Measurements from ENCODE around the gene GNAZ. TPM values are rescaled to one million over a fixed set of nuclear protein-coding genes. Genes with fewer than 3 reads are reported as not detected.

GNAZ gene
- total RNA-seq, 1 experiment from 2014 or later, result 33.0 TPM

DNA sequence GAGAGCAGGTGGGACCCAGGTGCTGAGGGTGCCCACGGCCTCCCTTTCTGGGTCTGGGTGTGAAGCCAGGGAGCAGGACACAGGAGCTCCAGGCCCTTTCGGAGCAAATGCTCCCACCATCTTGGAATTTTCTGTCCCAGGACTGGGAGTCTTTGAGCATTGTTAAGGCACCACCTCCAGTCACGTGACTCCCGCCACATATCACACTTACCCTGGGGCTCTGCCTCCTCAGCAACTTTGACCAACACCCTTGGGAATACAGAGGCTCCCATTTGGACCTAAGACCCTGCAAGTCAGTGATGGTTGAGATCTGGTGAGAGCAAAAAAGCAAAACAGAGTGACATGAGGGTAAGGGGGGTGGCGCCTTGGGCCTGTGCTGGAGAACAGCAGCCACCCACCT is 35.6 kb downstream of the GNAZ start:
- H3K4me1 ChIP-seq (ENCODE audit: low read length), result no peaks in the 10 kb centered on the region; the same call in 1 of the 2 replicates
- H3K27me3 ChIP-seq (ENCODE audit: low read length), result no peaks in the 10 kb centered on the region
- no peaks in the 10 kb centered on the region for H3K36me3 ChIP-seq (ENCODE audit: insufficient read depth, low read length)
- no peak overlapping the region for H3K27ac ChIP-seq (ENCODE audit: low read length)
- no peak overlapping the region for H3K4me3 ChIP-seq (ENCODE audit: low read length)
- DNase-seq, result no peak
- no peaks in the 10 kb centered on the region for H3K9me2 ChIP-seq (replicated peaks; ENCODE audit: insufficient read depth, low read length)
- no peak overlapping the region for H2AFZ ChIP-seq (ENCODE audit: low read length)
- H3K4me2 ChIP-seq (ENCODE audit: low read depth, low read length, poor library complexity, severe bottlenecking), result no peak overlapping the region
- H4K20me1 ChIP-seq (ENCODE audit: insufficient read depth, low read depth, low read length), result no peaks in the 10 kb centered on the region
- no peak overlapping the region for H3K9ac ChIP-seq (ENCODE audit: low read length)
- H3K79me2 ChIP-seq (ENCODE audit: low read length), result no peaks in the 10 kb centered on the region
- no peaks in the 10 kb centered on the region for H3K9me3 ChIP-seq (ENCODE audit: low read length)

DNA sequence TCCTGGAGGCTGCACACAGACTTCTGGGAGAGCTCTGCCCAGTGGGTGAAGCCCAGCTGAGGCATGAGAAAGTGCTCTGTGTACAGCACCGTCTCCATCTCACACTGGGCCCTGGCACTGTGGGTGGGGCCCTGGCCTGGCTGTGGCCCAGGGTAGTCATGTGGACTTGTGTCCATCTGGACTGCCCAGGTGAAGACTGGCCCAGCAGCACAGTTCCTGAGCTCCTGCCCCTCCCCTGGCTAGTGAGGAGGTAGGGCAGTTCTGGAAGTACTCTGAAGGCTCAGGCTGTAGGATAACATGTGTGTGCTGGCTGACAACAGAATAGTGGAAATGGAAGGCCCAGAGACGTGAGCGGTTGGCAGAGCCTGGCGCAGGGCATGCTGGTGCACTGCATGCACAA is 36.0 kb downstream of the GNAZ start:
- Histone ChIP-seq H3K79me2 (ENCODE audit: low read length) (no peaks in the 10 kb centered on the region), H3K36me3 (ENCODE audit: insufficient read depth, low read length) (no peaks in the 10 kb centered on the region), H2AFZ (ENCODE audit: low read length) (no peak overlapping the region), H3K9me2 (replicated peaks; ENCODE audit: insufficient read depth, low read length) (no peaks in the 10 kb centered on the region), H3K9ac (ENCODE audit: low read length) (no peak overlapping the region), H3K4me2 (ENCODE audit: low read depth, low read length, poor library complexity, severe bottlenecking) (no peak overlapping the region), H4K20me1 (ENCODE audit: insufficient read depth, low read depth, low read length) (no peaks in the 10 kb centered on the region), H3K4me3 (ENCODE audit: low read length) (no peak overlapping the region), H3K27me3 (ENCODE audit: low read length) (no peaks in the 10 kb centered on the region), H3K27ac (ENCODE audit: low read length) (no peak overlapping the region), H3K9me3 (ENCODE audit: low read length) (no peaks in the 10 kb centered on the region), H3K4me1 (ENCODE audit: low read length) (peaks cover under 1% of the 10 kb centered on the region)
- no peak for DNase-seq

DNA sequence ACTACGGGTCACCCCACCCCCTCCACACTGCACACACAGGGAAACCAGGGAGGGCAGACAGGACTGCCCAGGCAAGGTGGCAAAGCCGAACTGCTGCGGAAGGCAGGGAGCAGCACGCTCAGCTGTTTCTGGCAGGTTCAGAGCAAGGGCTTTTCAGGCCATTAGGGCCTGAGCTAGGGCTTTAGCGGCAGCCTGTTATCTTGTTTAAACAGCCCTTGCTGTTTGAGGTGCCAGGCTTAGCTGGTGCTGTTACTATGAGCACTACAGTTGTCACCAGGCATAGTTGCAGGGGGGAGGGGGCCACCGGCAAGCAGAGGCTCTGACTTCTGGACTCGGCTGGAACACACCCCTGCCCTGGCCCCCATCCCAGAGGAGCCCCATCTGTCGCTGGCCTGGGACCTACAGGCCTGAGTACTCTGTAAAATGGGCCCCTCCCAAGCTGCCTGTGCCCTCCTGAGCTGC is 36.6 kb downstream of the GNAZ start:
- H4K20me1 ChIP-seq (ENCODE audit: insufficient read depth, low read depth, low read length), result no peaks in the 10 kb centered on the region
- no peak overlapping the region for H3K27ac ChIP-seq (ENCODE audit: low read length)
- H3K9me2 ChIP-seq (replicated peaks; ENCODE audit: insufficient read depth, low read length), result no peaks in the 10 kb centered on the region
- no peaks in the 10 kb centered on the region for H3K79me2 ChIP-seq (ENCODE audit: low read length)
- no peaks in the 10 kb centered on the region for H3K36me3 ChIP-seq (ENCODE audit: insufficient read depth, low read length)
- no peak for DNase-seq
- H2AFZ ChIP-seq (ENCODE audit: low read length), result no peak overlapping the region
- peaks cover 6% of the 10 kb centered on the region for H3K4me1 ChIP-seq (ENCODE audit: low read length)
- no peaks in the 10 kb centered on the region for H3K27me3 ChIP-seq (ENCODE audit: low read length)
- H3K9me3 ChIP-seq (ENCODE audit: low read length), result no peaks in the 10 kb centered on the region
- no peak overlapping the region for H3K4me2 ChIP-seq (ENCODE audit: low read depth, low read length, poor library complexity, severe bottlenecking)
- H3K4me3 ChIP-seq (ENCODE audit: low read length), result no peak overlapping the region
- no peak overlapping the region for H3K9ac ChIP-seq (ENCODE audit: low read length)

DNA sequence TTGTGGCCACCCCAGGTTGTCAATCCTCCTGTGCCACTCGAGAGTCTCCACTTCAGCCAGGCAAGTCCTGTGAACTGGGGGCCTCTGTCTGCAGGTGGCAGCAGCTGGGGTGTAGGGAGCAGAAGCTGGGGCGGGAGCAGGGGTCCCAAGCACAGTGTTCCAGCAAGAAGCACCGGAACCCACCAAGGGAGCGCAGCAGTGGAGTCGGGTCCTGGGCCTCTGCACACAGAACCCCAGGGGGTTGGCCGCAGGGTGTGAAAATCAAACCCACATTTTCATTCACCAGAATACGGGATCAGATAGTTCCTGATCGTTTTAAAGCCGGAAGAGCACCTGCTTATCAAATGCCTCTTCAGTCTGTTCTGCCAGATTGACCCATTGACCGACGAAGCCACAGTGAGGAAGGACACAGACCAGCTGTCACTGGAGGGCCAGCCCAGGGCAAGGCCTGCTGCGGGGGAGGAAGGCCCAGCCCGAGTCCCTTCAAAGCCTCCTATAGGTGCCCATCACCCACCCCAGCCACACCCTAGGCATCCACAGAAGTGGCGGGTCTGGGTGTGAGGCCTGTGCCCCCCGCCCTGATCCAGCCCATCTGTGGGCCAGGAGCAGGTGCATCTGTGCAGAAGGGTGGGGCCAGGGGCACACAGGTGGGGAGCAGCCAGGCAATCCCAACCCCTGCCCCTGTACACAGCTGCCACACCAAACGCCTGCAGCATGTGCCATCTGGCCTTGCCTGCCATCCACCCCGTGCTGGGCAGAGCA is 37.3 kb downstream of the GNAZ start:
- peaks cover 14% of the 10 kb centered on the region for H3K4me1 ChIP-seq (ENCODE audit: low read length)
- no peaks in the 10 kb centered on the region for H3K36me3 ChIP-seq (ENCODE audit: insufficient read depth, low read length)
- H3K27me3 ChIP-seq (ENCODE audit: low read length), result no peaks in the 10 kb centered on the region
- H3K4me3 ChIP-seq (ENCODE audit: low read length), result no peak overlapping the region
- no peak overlapping the region for H3K9ac ChIP-seq (ENCODE audit: low read length)
- H2AFZ ChIP-seq (ENCODE audit: low read length), result no peak overlapping the region
- H3K9me2 ChIP-seq (replicated peaks; ENCODE audit: insufficient read depth, low read length), result no peaks in the 10 kb centered on the region
- no peak for DNase-seq
- no peak overlapping the region for H3K4me2 ChIP-seq (ENCODE audit: low read depth, low read length, poor library complexity, severe bottlenecking)
- H3K79me2 ChIP-seq (ENCODE audit: low read length), result no peaks in the 10 kb centered on the region
- no peak overlapping the region for H3K27ac ChIP-seq (ENCODE audit: low read length)
- no peaks in the 10 kb centered on the region for H4K20me1 ChIP-seq (ENCODE audit: insufficient read depth, low read depth, low read length)
- no peaks in the 10 kb centered on the region for H3K9me3 ChIP-seq (ENCODE audit: low read length)

DNA sequence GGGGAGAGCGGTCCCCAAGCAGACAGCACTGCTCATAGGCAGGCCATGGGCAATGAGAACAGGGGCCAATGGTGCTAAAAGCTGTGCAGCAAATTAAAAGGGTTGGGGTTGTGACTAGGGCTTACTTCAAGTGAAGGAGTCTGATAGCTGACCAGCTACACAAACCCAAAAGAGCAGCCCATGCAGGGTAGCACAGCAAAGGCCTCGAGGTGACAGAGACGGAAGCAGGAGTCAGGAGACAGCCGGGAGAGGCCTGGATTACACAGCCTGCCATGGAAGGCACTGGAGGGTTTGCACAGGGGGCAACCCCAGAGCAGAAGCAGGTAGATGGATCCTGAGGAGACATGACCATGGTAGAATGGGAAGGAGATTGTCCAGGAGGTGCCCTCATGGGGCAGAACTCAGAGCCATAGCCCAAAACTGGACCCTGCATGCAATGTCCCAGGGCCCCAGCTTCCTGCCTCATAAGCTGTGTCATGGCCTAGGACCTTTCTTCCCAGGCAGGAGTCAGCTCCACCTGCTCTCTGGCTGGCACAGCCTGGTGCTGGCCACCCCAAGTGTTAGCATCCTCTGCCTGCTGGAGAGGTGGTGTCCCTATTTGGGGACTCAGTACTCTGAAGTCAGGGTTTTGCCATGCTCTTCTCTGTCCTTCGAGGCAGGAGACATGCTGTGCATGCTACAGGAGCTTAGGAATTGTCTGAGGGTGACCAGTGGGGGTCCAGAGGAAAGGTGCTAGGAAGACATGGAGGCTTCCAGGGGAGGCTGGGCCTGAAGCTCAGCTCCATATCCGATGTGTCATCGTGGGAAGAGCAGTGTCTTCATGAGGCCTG is 38.1 kb downstream of the GNAZ start:
- Histone ChIP-seq H2AFZ (ENCODE audit: low read length) (no peak overlapping the region), H3K4me1 (ENCODE audit: low read length) (peaks cover 21% of the 10 kb centered on the region), H3K27ac (ENCODE audit: low read length) (no peak overlapping the region), H4K20me1 (ENCODE audit: insufficient read depth, low read depth, low read length) (no peaks in the 10 kb centered on the region), H3K4me2 (ENCODE audit: low read depth, low read length, poor library complexity, severe bottlenecking) (no peak overlapping the region), H3K27me3 (ENCODE audit: low read length) (no peaks in the 10 kb centered on the region), H3K79me2 (ENCODE audit: low read length) (no peaks in the 10 kb centered on the region), H3K36me3 (ENCODE audit: insufficient read depth, low read length) (no peaks in the 10 kb centered on the region), H3K4me3 (ENCODE audit: low read length) (no peak overlapping the region), H3K9me3 (ENCODE audit: low read length) (no peaks in the 10 kb centered on the region), H3K9me2 (replicated peaks; ENCODE audit: insufficient read depth, low read length) (no peaks in the 10 kb centered on the region), H3K9ac (ENCODE audit: low read length) (no peak overlapping the region)
- no peak for DNase-seq

DNA sequence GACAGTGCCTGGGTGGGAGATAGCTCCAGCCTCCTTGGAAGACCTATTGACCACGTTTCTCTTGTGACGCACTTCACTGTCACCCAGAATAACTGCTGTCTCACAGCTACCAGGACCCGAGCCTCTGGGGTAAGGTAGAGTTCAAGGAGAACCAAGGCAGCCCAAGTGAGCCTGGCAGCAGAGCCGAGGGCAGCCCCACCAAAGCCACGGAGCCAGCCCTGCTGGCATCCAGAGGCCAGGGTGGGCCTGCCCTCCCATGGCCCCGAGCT is 38.7 kb downstream of the GNAZ start:
- H3K9me3 ChIP-seq (ENCODE audit: low read length), result no peaks in the 10 kb centered on the region
- no peak overlapping the region for H3K27ac ChIP-seq (ENCODE audit: low read length)
- H4K20me1 ChIP-seq (ENCODE audit: insufficient read depth, low read depth, low read length), result no peaks in the 10 kb centered on the region
- no peak overlapping the region for H2AFZ ChIP-seq (ENCODE audit: low read length)
- H3K4me3 ChIP-seq (ENCODE audit: low read length), result no peak overlapping the region
- H3K79me2 ChIP-seq (ENCODE audit: low read length), result no peaks in the 10 kb centered on the region
- H3K27me3 ChIP-seq (ENCODE audit: low read length), result no peaks in the 10 kb centered on the region
- DNase-seq, result no peak
- H3K9ac ChIP-seq (ENCODE audit: low read length), result no peak overlapping the region
- no peaks in the 10 kb centered on the region for H3K36me3 ChIP-seq (ENCODE audit: insufficient read depth, low read length)
- H3K9me2 ChIP-seq (replicated peaks; ENCODE audit: insufficient read depth, low read length), result no peaks in the 10 kb centered on the region
- peaks cover 21% of the 10 kb centered on the region for H3K4me1 ChIP-seq (ENCODE audit: low read length)
- H3K4me2 ChIP-seq (ENCODE audit: low read depth, low read length, poor library complexity, severe bottlenecking), result no peak overlapping the region

DNA sequence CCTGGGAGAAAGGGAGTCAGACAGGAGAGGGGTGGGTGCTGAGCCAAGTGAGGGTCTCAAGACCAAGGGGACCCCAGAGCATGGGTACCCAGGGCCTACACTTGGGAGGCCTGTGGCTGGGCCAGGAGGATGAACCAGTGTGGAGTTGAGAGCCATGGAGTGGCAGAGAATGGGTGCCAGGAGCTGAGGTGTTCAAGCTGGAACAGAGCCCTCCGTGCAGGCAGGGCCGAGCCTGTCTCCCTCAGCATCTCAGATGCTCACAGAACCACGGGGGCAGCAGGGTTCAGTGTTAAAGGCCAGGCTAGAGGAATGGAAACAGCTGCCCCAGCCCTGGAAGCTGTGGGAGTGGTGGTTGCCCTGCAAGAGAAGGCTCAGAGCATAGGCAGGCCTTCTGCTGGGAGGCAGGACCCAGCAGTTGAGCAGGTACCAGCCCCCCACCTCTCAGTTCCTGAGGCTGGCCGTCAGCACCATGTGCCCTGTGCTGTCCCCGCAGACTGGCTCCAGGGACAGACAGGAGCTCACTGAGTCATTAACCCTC is 39.2 kb downstream of the GNAZ start:
- H3K4me1 ChIP-seq (ENCODE audit: low read length), result peaks cover 21% of the 10 kb centered on the region
- no peaks in the 10 kb centered on the region for H3K36me3 ChIP-seq (ENCODE audit: insufficient read depth, low read length)
- H3K4me3 ChIP-seq (ENCODE audit: low read length), result no peak overlapping the region
- H3K9me2 ChIP-seq (replicated peaks; ENCODE audit: insufficient read depth, low read length), result no peaks in the 10 kb centered on the region
- H3K9me3 ChIP-seq (ENCODE audit: low read length), result no peaks in the 10 kb centered on the region
- no peaks in the 10 kb centered on the region for H3K27me3 ChIP-seq (ENCODE audit: low read length)
- no peak overlapping the region for H3K27ac ChIP-seq (ENCODE audit: low read length)
- no peak for DNase-seq
- H3K4me2 ChIP-seq (ENCODE audit: low read depth, low read length, poor library complexity, severe bottlenecking), result no peak overlapping the region
- no peaks in the 10 kb centered on the region for H4K20me1 ChIP-seq (ENCODE audit: insufficient read depth, low read depth, low read length)
- H3K9ac ChIP-seq (ENCODE audit: low read length), result no peak overlapping the region
- no peaks in the 10 kb centered on the region for H3K79me2 ChIP-seq (ENCODE audit: low read length)
- H2AFZ ChIP-seq (ENCODE audit: low read length), result no peak overlapping the region

DNA sequence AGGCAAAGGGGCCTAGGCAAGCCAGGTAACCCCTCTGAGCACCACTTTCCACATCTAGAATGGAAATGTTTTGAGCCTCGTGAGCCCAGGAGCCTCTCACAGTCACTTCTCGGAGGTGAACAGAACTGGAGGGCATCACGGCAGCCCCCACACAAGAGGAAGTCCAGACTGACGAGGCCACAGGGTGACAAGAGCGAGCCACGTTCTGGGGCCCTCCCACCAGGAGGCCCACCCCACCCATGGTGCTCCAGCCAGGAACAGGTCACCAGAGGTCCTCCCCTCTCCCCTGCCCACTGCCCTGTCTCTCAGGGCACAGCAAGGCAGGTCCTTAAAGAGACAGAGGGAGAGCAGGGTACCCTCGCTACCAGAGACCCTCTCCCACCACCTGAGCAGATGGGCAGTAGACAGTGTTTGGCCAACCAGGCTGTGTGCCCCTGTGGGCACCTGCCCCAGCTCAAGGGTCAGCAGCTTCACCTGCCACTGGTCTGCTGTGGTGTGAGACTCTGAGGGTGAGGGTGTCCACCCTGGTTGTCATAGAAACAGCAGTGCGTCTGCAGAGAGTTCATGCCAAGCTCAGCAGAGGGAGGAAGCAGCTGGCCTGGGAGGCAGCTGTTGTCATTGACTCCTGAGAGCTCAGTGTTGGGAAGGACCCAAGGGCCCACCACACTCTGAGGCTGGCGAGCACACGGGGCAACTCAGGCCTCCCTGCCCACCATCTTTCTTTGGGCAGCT is 40.0 kb downstream of the GNAZ start:
- no peaks in the 10 kb centered on the region for H3K9me2 ChIP-seq (replicated peaks; ENCODE audit: insufficient read depth, low read length)
- H3K27ac ChIP-seq (ENCODE audit: low read length), result no peak overlapping the region
- no peaks in the 10 kb centered on the region for H3K36me3 ChIP-seq (ENCODE audit: insufficient read depth, low read length)
- no peak for DNase-seq
- H3K4me3 ChIP-seq (ENCODE audit: low read length), result no peak overlapping the region
- no peak overlapping the region for H2AFZ ChIP-seq (ENCODE audit: low read length)
- no peaks in the 10 kb centered on the region for H3K9me3 ChIP-seq (ENCODE audit: low read length)
- no peaks in the 10 kb centered on the region for H4K20me1 ChIP-seq (ENCODE audit: insufficient read depth, low read depth, low read length)
- H3K79me2 ChIP-seq (ENCODE audit: low read length), result no peaks in the 10 kb centered on the region
- H3K4me2 ChIP-seq (ENCODE audit: low read depth, low read length, poor library complexity, severe bottlenecking), result no peak overlapping the region
- no peak overlapping the region for H3K9ac ChIP-seq (ENCODE audit: low read length)
- peaks cover 21% of the 10 kb centered on the region for H3K4me1 ChIP-seq (ENCODE audit: low read length)
- no peaks in the 10 kb centered on the region for H3K27me3 ChIP-seq (ENCODE audit: low read length)

Measured in Karpas-422 (cell line).